Glomerular visceral epithelial cell (primary cell): ENCODE results near the gene ADGRA1.
"Not testable (repeated sequence)": the region's sequence is repeated elsewhere in the genome, so short reads cannot be mapped to it uniquely, and the experiment has no call there.

ENCODE experiments used
- DNase-seq: peaks from one replicate; pipeline ENCODE4 v3.0.0-alpha.2; 2016; ENCODE audit errors: extremely low spot score

ADGRA1 gene, protein sequence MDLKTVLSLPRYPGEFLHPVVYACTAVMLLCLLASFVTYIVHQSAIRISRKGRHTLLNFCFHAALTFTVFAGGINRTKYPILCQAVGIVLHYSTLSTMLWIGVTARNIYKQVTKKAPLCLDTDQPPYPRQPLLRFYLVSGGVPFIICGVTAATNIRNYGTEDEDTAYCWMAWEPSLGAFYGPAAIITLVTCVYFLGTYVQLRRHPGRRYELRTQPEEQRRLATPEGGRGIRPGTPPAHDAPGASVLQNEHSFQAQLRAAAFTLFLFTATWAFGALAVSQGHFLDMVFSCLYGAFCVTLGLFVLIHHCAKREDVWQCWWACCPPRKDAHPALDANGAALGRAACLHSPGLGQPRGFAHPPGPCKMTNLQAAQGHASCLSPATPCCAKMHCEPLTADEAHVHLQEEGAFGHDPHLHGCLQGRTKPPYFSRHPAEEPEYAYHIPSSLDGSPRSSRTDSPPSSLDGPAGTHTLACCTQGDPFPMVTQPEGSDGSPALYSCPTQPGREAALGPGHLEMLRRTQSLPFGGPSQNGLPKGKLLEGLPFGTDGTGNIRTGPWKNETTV

DNA sequence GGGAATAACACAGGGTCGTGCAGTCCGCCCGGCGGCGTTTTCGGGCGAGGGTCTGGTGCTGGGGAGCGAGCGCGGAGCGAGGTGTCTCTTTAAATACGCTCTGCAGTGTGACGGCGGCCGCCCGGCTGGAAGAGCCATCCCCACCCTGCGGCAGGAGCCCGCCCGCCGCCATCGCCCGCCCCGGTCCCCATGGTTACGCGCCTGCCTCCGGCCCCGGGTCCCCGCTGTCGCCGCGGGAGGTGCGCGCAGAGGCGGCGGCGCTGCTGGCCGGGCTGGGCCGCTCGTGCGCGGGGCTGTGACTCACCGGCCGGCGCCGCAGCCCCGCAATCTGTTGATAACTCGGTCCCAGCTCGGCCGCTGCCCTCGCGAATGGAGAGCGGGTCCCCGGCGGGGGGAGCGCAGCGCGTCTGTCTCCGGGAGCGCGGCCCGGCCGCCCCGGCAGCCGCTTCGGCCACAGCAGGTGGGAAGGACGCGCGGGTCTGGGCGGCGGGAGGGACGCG is at the start of gene ADGRA1:
ADGRA1 (plus strand) TSS at position 246 of the 500 bp plus-strand sequence. CDS start 986 bp downstream, outside the sequence.
- DNase-seq = no peak

DNA sequence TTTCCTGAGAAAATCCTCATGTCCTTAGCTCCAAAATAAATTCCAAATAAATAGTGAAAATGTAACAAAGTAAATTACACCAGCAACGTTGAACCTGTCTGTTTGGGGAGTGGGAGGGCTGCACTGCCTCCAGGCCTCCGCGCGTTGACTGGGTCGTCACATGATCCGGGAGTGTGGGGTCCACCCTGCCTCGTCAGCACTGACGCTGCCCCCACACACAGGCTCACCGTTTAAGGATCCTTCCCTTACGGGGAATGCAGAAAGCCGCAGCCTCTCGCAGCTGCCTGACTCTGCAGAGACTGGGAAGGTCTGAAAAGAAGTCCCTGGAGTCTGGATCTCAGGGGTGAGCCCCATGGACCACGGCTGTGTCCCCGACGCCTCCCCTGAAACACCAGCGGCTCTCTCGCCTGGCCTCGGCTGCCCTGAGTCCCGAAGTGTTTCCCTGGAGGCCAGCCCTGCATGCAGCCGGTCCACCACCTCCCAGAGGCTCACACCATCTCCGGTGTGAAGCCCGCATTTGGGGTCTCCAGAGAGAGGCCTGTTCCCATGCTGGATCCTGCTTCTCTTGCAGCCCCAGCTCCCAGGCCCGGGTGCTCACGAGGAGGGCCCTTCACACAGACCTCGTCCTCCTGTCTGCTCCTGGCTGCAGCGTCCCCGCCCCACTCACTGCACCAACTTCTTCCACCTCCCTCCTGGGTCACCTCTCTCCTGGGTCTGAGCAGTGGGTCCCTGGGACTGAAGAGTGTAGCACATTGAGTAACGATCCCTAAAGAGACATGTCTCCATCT is 49.5 kb upstream of the ADGRA1 start:
- no peak for DNase-seq

DNA sequence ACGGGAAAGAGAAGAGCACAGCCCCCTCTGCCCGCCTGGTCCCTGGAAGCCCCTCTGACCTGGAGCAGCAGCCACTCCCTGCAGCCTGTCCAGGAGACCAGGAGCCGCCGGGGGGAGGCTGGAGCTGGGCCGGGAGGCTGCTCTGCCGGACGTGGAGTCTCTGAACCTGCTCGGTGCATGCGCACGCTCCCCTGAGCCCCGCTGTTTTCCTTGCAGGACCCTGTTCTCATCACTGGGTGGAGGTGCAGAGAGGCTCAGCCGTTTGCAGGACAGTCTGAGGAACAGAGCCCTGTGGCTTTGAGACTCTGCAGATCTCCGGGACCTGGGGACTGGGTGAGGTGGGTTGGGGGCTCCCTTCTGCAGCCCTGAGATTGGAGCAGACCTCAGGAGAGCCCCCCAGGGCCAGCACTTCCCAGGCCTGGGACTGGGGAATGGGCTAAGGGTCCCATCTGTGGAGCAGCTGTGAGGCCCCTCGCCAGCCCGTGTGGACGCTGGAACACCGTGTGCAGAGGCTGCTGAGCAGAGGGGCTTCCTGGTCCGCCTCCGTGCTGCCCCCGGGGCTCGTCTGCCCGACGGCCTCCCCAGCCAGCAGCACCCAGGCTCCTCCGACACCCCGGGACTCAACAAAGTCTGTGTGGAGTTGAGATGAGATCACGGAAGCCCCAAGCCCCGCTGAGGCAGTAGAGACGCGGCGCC is 48.5 kb upstream of the ADGRA1 start:
- DNase-seq = no peak

DNA sequence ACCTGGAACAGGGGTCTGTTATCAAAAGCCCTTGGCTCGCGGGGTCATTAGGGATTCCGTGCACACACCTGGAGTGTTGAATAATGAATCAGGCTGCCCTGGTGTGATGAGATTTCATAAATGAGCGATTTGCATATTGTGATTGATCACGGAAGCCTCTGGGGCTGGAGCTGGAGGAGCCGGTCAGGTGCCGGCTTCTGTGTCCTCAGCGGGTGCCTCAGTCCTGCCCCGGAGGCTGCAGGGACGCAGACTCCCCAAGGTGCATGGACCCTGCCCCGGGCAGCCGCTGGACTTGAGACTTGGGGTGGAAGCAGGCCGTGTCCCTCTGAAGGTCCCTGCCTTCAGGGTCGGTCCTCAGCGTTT is 47.9 kb upstream of the ADGRA1 start:
- no peak for DNase-seq

DNA sequence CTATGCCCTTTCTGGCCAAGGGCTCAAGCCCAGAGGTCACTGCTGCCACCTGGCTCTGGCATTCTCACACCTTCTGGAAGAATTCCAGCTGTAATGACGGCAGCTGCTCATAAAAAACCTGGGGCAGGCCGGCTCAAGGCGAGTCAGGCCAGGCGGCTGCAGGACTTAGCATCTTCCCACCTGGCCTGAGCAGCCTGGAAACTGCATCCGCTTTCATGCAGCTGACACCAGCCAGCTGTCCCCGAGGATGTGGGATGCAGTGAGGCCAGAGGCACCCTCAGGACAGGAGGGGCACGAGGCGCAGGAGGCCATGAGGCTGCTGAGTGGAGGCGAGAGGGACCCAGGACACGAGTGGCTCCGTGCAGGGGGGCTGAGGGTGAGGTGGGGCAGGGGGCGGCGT is 47.5 kb upstream of the ADGRA1 start:
- DNase-seq = no peak

DNA sequence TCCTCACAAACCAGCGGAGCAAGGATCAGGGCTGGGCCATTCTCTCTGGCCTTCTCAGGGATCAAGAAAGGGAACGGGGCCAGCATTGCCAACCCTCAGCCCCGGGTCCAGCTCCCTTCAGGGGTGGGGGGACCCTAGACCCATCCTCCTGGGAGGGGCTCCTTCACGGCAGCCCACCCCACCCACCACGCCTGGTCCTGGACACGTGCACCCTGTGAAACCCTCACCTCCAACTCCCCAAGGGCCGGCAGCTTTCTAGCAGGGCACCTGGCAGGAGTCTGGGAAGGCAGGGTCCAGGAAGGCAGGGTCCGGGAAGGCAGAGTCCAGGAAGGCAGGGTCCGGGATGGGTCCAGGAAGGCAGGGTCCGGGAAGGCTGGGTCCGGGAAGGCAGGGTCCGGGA is 46.6 kb upstream of the ADGRA1 start:
- no peak for DNase-seq

DNA sequence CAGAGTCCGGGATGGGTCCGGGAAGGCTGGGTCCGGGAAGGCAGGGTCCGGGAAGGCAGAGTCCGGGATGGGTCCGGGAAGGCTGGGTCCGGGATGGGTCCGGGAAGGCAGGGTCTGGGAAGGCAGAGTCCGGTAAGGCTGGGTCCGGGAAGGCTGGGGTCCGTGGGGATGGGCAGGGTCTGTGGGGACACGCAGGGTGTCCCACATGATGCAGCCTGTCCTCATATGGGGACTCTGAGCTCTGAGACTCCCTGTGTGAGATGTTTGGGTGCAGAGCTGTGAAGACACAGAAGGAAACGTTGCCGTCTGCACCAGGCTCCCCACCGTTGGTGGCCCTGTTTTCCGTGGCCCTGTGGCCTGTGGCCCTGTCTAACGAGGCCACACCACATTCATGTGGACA is 45.7 kb upstream of the ADGRA1 start:
- no peak for DNase-seq

DNA sequence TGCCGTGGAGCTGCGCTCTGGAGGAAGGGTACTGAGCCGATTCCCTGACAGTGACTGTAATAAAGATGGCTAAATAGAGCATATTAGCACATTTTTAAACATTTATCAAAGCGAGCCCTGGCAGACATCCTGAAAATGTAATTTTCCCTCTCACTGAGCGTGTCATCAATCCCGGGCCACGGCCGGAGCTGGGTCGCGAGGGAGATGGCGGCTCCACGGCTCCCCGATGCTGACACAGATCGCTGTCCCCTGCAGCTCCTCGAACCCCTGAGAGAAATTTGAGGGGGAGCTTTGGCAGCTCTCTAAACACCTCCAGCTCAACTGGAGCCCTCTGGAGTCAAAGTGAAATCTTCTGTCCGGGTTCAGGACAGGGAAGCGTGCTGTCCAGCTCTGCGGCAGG is 44.9 kb upstream of the ADGRA1 start:
- DNase-seq = no peak

DNA sequence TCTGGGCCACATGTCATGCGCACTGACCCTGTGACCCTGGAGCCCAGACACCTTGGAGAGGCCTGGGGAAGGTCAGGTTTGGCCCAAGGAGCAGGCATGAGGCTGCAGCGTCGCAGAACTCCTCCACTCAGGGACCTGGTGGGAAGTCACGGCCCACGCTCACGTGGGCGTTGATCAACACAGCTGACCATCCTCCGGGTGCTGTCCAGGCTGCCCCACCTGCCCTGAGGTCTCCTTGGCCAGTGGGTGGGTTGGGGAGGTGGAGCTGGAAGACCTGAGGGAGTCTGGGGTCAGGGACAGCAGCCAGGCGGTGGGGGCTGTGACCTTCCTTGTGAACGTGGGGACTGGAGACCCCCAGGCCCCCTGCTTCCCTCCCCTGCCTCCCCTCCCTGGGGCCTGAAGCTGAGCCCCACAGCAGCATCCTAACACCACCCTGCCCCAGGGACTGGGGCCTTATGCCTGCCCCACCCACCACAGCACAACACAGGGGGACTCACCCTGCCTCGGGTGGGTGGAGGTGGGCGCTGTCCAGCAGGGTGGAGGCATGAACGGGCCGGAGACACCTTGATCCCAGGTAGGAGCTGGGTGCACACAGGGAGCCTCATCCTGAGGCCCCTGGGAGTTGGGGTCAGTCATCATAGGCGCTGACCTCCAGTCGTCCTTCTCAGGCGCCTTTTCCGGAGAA is 44.0 kb upstream of the ADGRA1 start:
- no peak for DNase-seq

DNA sequence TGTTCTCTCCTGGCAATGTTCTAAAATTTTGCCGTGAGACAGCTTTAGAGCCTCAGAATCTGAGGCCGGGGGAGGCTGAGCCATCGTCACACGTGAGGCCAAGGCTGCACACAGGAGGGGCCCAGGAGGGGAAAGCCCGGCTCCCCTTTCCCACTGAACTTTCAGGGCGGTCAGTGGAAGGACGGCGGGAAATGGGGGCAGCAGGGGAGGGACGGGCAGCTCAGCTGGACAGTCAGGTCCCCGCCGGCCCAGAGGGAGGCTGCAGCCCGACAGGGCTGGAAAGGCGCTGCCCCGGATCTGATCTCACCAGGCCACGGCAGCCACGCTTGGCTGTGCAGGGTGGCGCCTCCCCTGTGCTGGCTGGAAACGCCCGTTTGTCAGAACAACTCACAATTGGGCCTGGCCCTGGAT is 43.3 kb upstream of the ADGRA1 start:
- peak; percentile 27 for DNase-seq

DNA sequence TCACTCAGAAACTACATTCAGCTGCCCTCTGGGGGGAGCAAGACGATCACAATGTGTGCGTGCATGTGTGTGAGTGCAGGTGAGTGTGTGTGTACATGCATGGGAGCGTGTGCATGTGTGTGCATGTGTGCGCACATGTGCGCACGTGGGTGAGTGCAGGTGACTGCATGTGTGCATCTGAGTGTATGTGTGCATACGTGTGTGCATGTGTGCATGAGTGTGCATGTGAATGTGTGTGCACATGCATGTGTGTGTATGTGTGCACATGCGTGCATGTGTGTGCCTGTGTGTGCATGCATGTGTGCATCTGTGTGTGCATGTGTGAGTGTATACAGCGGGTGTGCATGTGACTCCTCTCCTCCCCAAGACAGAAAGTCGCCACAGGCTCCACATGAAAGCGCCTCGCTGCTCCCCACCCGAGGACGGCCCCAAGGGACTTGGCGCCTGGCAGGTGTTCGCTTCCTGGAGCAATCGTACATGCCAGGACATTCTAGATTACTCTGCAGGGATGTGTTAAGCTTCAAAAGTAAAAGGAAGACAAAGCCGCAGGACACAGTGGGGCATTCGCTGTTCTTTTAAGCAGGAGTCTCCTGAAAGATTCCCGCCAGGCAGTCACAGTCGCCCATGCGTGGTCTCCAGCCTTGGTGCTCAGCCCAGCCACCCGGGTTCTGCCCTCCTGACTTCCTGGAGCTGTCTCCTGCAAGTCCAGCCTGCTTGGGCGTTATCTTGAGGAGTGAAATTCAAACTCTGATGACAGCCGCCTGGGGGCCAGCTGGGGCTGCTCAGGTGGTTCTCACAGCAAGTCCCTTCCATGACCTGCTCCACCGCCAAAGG is 42.0 kb upstream of the ADGRA1 start:
- DNase-seq = no peak

DNA sequence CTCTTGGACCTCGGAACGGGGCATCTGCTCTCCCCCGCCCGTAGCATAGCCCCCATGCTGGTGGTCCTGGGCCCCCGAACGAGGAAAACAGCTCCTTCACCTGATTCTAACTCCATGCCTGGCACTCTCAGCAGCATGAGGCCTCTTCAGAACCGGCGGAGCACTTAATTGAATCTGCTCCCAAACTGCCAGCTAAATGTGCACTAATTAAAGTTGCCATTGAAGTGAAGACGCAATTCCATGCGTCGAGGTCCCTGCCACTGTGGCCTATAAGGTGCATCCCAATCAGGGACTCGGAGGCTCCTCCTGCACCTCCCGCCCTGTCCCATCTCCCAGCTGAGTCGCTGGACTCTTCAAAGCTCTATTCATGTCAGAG is 41.3 kb upstream of the ADGRA1 start:
- no peak for DNase-seq

DNA sequence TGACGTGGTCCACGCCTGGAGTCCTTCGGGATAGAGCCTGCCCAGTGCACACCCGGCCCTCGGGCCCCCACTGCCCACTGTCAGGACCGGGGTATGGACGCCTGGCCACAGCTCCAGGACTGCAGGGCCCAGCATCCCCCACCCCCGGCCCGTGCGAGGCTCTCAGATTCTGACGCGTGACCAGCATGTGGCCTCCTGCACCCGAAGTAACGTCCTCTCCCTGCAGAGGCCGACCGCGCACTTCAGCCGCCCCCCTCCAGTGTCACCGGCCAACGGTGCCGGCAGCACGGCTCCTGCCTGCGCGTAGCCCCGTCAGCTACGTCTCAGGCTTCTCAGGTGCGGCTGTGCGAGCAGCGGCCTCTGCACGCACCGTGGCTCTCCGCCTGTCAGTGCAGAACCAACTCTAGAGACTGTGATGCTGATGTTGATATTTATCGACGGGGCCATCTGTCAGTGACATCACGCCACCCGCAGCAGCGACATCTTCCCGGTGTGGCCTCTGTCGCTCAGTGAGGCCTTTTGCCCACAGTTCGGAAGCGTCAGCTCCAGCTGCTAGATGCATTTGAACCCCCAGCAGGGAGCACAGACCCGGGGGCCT is 40.1 kb upstream of the ADGRA1 start:
- DNase-seq = no peak

DNA sequence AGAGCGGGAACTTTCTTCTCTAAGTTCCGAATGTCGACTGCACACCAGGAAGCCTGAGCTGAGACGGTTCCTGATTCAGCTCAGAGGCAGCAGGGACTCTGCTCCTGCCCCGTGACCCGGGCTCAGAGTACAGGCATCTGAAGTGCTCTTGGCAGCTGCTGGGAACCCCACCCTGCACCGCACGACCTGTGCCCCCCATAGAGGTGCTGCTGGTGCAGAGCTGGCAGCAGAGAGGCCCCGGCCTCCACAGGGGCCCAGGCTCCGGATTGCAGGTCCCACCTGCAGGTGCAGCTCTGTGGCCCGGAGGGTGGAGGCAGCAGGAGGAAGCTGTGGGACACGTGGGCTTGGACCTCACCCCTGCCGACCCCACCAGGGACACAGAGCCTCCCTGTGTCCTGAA is 39.5 kb upstream of the ADGRA1 start:
- DNase-seq = no peak

DNA sequence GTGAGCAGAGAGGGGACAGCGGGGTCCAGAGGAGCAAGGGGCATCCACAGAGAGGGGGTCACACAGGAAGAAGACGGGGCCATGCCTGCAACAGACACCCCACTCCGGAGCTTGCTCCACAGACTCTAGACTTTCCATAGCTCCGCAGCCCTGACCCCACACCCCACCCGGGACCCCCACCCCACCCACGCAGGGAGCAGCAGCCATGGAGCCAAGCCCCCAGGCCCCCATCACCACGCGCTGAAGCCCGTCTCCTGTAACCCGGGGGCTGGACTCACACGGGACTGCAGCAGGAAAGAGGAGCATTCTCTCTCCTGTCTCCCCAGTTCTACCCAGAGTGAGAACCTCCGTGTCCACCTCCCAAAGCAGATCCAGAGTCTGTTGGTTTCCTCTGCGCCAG is 38.8 kb upstream of the ADGRA1 start:
- DNase-seq = no peak

DNA sequence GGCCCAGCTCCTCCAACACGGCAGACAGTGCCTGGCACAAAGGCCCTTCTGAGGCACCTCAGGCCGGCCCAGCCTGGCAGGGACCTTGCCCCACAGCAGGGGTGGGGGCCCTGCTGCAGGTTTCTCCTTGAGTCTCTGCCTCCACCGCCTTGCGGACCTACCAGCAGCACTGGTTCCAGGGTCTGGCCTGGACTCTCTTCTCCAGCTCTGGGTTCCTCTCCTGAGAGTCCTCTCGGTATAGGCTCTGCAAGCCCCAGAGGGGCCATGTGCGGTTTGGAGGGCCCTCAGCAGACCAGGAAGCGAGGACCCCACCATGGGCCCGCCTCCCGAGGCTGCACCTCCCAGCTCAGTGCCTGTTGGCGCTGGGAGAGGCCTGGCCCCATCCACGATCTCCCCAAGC is 38.1 kb upstream of the ADGRA1 start:
- no peak for DNase-seq

DNA sequence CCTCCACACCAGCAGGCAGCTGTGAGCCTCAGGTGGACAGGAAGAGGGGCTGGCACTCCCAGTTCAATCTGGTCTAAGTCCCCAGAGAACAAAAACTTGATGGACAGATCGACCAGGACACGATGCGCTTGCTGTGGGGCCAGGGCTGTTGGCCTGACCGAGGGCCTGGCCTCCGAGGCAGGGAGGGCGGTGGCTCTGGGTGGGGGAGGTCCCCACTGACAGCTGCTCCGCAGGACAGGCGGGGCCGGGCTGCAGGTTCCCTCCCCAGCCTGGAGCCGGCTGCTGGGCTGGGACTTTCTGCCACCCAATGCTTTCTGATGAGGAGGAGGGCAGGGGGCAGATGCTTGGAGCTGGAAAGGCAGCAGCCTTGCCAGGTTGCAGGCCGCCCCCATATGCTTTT is 37.4 kb upstream of the ADGRA1 start:
- no peak for DNase-seq

DNA sequence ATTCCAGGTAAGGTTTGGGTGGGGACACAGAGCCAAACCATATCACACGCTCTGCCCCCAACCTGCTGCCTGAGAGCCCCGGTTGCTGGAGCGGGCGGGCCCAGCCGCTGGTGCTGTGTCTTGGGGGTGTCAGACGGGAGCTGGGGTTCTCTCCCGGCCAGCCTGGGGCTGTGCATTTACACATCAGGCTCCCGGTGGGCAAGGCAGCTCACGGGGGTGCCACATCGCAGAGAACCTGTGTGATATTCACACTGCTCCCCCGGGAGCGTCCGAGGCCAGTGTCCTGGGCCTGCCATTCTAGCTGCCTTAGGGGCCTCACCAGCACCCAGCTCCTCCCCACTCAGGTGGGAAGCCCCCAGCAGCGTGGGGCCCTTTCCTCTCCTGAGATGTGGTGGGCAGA is 35.6 kb upstream of the ADGRA1 start:
- no peak for DNase-seq

DNA sequence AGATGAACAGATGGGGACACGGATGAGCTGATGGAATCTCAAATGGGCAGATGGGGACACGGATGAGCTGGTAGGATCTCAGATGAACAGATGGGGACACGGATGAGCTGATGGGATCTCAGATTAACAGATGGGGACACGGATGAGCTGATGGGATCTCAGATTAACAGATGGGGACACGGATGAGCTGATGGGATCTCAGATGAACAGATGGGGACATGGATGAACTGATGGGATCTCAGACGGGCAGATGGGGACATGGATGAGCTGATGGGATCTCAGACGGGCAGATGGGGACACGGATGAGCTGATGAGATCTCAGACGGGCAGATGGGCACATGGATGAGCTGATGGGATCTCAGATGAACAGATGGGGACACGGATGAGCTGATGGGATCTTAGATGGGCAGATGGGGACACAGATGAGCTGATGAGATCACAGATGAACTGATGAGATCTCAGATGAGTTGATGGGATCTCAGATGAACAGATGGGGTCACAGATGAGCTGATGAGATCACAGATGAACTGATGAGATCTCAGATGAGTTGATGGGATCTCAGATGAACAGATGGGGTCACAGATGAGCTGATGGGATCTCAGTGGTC is 34.1 kb upstream of the ADGRA1 start:
- not testable (repeated sequence) for DNase-seq

DNA sequence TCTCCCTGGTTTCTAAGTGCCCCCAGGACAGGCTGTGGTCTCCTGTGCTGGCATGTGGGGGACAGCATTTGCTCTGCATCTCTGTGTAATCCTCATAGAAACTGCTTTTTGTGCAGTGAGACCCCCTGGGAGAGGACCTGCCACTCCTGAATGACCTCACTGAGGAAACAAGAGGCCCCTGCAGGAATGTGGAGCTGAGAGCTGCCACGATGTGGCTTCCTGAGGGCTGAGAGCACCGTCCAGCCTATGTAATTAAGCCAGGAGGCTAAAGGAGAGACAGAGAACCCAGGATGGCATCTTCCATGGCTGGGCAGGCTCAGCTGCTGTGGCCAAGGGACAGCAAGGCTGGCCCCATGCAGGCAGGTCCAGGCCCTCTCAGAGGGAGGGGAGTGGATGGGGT is 32.3 kb upstream of the ADGRA1 start:
- no peak for DNase-seq
